NK-92 treated with Interleukin-12 subunit alpha and Interleukin-12 subunit beta, amount 100 ng/mL, for 24 hours (cell line): ENCODE results near the gene ACTMAP.

Source experiments
- DNase-seq: peaks from one replicate; lab custom pipeline; 2025; lab: John Stamatoyannopoulos, UW

Gene ACTMAP

GRCh38 chr19:40693896-40694295 is 56.4 kb downstream of the ACTMAP start:
- DNase-seq = no peak

- no peak for DNase-seq
These were observed 57.0 kb downstream of the ACTMAP start for GRCh38 chr19:40693150-40693788.

DNA sequence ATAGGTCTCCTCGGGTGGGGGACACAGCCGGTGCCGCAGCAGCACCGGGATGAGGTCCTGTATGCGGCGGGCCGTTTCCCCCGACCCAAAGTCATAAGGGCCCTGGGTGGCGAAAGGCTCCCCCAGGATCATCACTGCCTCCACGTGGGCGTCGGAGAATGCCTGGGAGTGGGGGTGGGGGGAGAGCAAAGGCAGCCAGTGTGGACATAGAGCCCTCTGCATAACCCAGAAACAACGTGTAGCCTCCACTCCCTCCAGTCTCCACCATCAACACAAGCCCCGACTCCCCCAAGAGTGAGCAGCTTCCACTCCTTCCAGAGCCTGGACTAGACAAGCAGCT is 58.1 kb downstream of the ACTMAP start:
- no peak for DNase-seq

- DNase-seq = no peak
These were observed 58.7 kb downstream of the ACTMAP start for GRCh38 chr19:40691421-40692211.
